Loucy (cell line): ENCODE data around the gene GAS7.

Experiments
- CTCF ChIP-seq: fragments of 200-600 bp; sonication (generic); conservative IDR thresholded peaks from 2 replicates; pipeline ENCODE4 v1.5.1; 2014; ENCODE audit warnings: mild to moderate bottlenecking, antibody characterized with exemption, low read length
- EZH2phosphoT487 ChIP-seq: fragments of 200-600 bp; IDR thresholded peaks from 2 replicates; pipeline ENCODE4 v1.6.1; 2018; ENCODE audit warnings: antibody characterized with exemption, mild to moderate bottlenecking, moderate library complexity, borderline replicate concordance

DNA sequence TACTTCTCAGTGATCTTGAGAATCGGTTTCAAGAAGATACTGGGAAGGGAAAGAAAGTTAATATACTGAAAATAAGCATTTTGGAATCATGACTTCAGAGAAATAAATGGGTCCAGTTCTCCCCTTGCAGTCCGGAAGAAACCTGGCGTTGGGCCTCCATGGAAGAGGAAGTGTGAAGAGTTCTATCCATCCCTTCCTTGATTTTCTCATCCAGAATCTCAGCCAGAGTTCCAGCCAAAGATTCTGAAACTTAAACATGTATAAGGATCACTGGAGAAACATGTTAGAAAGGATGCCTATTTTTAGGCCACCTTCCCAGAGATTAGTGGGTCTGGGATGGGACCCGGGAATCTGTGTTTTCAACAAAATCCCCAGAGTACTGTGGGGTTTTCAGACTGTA is 8.7 kb upstream of the GAS7 start:
- no peak for TF ChIP-seq CTCF
- no peak for TF ChIP-seq EZH2phosphoT487
